GM12872 (cell line): ENCODE results near the gene AADAC.

ENCODE experiments used
- TF ChIP-seq, protein P1 (sequence below): IDR thresholded peaks from 3 replicates; pipeline ENCODE4 v1.5.1; 2011; ENCODE audit warnings: low read depth, mild to moderate bottlenecking, low read length, moderate library complexity; ENCODE audit not compliant: insufficient read depth

Gene AADAC

DNA sequence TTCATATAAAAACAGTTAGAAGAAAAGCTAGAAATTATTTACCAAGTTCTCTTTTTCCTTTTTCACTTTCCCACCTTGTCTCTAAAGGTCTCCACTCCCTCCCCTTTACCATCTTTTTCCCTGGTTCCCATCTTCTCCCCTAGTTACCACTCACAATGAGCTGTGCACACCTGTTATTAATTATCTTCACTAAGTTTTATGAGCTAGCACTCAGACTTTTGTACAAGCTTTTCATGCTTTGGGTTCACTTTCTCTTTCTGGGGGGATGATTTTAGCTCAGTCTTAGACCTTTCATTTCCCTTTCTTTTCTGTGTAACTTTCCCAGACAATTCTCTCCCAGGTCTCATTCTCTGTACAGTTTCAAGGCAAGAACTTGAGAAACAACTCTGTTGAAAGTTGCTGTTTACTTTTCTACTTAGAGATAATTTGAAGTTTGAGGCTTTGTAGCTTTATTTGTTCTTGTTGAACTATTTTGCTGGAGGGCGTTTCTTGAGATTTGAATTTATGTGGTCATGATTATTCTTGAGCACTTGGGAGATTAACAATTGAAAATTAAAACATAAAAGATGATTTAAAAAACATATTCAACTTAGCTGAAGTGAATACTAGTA, 24.0 kb upstream of the AADAC start:
- TF ChIP-seq, protein P1, sequence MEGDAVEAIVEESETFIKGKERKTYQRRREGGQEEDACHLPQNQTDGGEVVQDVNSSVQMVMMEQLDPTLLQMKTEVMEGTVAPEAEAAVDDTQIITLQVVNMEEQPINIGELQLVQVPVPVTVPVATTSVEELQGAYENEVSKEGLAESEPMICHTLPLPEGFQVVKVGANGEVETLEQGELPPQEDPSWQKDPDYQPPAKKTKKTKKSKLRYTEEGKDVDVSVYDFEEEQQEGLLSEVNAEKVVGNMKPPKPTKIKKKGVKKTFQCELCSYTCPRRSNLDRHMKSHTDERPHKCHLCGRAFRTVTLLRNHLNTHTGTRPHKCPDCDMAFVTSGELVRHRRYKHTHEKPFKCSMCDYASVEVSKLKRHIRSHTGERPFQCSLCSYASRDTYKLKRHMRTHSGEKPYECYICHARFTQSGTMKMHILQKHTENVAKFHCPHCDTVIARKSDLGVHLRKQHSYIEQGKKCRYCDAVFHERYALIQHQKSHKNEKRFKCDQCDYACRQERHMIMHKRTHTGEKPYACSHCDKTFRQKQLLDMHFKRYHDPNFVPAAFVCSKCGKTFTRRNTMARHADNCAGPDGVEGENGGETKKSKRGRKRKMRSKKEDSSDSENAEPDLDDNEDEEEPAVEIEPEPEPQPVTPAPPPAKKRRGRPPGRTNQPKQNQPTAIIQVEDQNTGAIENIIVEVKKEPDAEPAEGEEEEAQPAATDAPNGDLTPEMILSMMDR = no peak

DNA sequence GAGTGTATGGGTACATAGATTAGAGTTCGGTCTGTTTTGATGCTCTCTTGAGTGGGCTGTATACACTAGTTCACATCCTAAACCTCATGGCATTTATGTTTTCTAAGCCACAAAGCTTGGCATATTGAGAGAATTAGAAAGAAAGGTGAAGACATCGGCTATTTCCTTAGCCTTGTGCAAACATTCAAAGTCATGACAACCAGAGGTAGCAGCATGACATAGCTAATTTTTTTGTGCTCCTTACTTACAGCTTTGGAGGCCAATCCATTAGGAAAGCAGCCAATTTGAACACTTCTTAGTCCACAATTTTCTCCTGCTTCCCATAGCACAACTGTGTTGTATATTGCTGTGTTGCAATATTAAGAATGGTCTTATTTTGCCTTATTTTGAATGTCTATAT, 21.5 kb upstream of the AADAC start:
- TF ChIP-seq, protein P1 = no peak

DNA sequence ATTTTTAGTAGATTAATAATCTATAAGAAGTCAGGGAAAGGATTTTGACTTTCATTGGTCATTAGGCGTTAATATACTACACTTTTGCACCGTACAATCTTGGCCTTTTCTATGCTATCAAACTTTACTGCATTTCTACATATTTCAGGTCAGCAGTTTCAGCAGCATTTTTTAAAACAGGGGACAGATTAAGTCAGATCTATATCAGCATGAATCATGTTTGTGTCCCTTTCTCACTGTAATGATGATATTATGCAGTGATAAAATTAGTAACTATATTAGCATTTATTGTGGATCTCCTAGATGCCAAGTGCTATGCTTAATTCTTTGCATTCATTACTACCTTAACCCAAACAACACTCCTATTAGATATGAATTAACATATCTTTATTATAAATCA, 20.3 kb upstream of the AADAC start:
- TF ChIP-seq, protein P1 = no peak

DNA sequence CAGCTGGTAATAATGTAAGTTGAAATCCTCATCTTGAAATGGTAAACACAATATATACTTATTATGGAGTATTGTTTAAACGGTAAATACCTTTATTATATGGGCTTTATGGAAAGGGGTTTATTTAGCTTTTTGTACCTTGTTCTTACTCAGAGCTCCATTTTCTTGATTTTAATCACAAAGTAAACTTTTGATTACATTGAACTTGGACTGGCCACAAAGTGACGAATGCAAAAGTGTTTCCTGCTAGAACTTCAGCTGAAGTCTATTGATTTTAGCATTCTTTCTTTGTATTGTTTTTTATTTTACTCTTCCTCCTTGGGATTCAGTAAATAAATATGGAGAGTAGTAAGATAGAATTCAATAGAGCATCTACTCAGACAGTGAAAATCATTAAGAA, 19.8 kb upstream of the AADAC start:
- TF ChIP-seq, protein P1 = no peak

DNA sequence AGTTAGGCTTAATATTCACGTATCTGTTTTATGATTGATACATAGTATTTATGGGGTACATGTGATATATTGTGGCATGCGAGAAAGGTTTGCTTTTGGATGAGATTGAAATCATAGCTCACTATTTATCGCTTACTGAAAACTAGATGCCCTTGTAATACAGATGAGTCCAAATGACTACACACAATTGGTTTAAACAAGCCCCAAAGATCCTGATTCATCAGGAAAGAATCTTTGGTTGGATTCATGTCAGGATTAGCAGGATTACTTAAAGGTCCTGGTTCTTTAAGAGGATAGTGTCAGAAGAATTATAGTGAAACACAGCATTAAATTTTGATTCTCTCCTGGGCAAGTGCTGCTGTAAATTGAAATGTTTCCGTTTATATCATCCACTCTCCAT, 18.6 kb upstream of the AADAC start:
- TF ChIP-seq, protein P1 = no peak

DNA sequence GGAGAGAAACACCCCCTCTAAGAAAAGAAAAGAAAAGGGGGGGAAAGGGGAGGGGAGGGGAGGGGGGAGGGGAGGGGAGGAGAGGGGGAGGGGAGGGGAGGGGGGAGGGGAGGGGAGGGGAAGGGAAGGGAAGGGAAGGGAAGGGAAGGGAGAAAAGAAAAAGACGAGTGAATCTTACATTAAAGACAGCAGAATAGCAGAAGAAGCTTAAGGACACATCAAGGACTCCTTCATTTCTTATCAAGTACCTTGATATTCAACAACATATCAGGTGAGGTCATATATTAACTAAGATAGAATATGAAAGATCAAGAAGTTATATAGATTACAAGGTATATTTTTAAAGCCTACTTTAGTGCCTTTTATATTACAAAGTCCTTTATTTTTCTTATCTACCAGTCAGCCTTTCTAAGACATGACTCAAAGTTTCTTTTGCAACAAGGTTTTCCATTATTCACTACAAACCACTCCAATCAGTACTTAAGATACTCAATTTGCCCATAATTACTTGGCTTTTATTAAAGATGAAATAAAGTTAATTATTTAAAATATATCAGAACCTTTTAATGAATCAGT, 17.7 kb upstream of the AADAC start:
- TF ChIP-seq, protein P1 = no peak

DNA sequence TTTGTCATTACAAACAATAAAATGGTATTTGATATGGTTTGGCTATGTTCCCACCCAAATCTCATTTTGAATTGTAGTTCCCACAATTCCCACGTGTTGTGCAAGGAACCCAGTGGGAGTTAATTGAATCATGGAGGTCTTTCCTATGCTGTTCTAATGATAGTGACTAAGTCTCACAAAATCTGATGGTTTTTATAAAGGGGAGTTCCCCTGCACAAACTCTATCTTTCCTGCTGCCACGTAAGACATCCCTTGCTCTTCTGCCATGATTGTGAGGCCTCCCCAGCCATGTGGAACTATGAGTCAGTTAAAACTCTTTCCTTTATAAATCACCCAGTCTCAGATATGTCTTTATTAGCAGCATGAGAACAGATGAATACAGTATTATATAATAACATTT, 15.4 kb upstream of the AADAC start:
- TF ChIP-seq, protein P1 = no peak
